CD4-positive, alpha-beta T cell (primary cell): ENCODE measurements around the gene ZEB1. TPM values are rescaled to one million over a fixed set of nuclear protein-coding genes. Genes with fewer than 3 reads are reported as not detected.

ENCODE experiments used
- ATAC-seq: fragments of 200-7000 bp; cut with Tn5 transposase; one replicate; pipeline ENCODE4 v1.10.0; 2022; ENCODE audit warnings: mild to moderate bottlenecking; ENCODE audit not compliant: poor library complexity
- CTCF ChIA-PET: fragments of 350-600 bp; sonication (Branson Sonifier 250); formaldehyde crosslinking; loops from one replicate; lab custom pipeline; 2021; ENCODE audit warnings: antibody characterized with exemption, inconsistent platforms; lab: Charles Lee
- POLR2A ChIA-PET: fragments of 350-600 bp; sonication (Branson Sonifier 250); formaldehyde crosslinking; loops from one replicate; lab custom pipeline; 2021; ENCODE audit warnings: antibody characterized with exemption, inconsistent platforms; lab: Charles Lee
- DNase-seq, 14 experiments: peaks; one replicate each; pipeline ENCODE4 v3.0.0-alpha.2; 2013 to 2020; ENCODE audit warnings: mixed read lengths in 2 of 14
- H3K27ac ChIP-seq, 2 donors: one replicate each; pipeline versions ENCODE4 v1.5.1 to v1.7.0; 2013; ENCODE audit warnings: low read length in 2 of 2, low read depth in 1 of 2, mild to moderate bottlenecking in 1 of 2
- H3K27me3 ChIP-seq, 2 experiments: 1 replicate in 1 of 2; 2 replicates in 1 of 2; pipeline versions ENCODE4 v1.6.1 to v1.7.0; 2013; ENCODE audit warnings: low read length in 2 of 2, control low read depth in 1 of 2, mild to moderate bottlenecking in 1 of 2, moderate library complexity in 1 of 2; ENCODE audit not compliant: insufficient read depth in 2 of 2, control insufficient read depth in 1 of 2
- H3K36me3 ChIP-seq: one replicate; pipeline ENCODE4 v1.6.1; 2013; ENCODE audit warnings: low read length, control low read depth; ENCODE audit not compliant: insufficient read depth
- H3K4me1 ChIP-seq: one replicate; pipeline ENCODE4 v1.6.1; 2013; ENCODE audit warnings: low read length, control low read depth; ENCODE audit not compliant: insufficient read depth
- H3K4me3 ChIP-seq: one replicate; pipeline ENCODE4 v1.5.1; 2013; ENCODE audit warnings: mild to moderate bottlenecking, low read length, moderate library complexity
- H3K9me3 ChIP-seq, 2 experiments: 1 replicate in 1 of 2; 2 replicates in 1 of 2; pipeline versions ENCODE4 v1.6.1 to v1.7.0; 2013; ENCODE audit warnings: low read length in 2 of 2, mild to moderate bottlenecking in 2 of 2, control low read depth in 1 of 2, moderate library complexity in 1 of 2; ENCODE audit not compliant: control insufficient read depth in 1 of 2, insufficient read depth in 1 of 2
- H3K27ac Mint-ChIP-seq: one replicate; pipeline ENCODE4 v1.8.0; 2020; ENCODE audit warnings: mixed read lengths
- H3K27me3 Mint-ChIP-seq: one replicate; pipeline ENCODE4 v1.8.0; 2021; ENCODE audit warnings: mixed read lengths
- H3K36me3 Mint-ChIP-seq: one replicate; pipeline ENCODE4 v1.8.0; 2021; ENCODE audit warnings: low read depth, mixed read lengths
- H3K4me1 Mint-ChIP-seq: one replicate; pipeline ENCODE4 v1.8.0; 2021; ENCODE audit warnings: low read depth, mixed read lengths
- H3K4me3 Mint-ChIP-seq: one replicate; pipeline ENCODE4 v1.8.0; 2020; ENCODE audit warnings: mild to moderate bottlenecking, mixed read lengths
- H3K9me3 Mint-ChIP-seq: one replicate; pipeline ENCODE4 v1.8.0; 2020; ENCODE audit warnings: mixed read lengths
- intact Hi-C, 2 experiments: fragments of 100-400 bp; cut with DNase I in 1 of 2; cut with micrococcal nuclease in 1 of 2; formaldehyde crosslinking; loops; one replicate each; pipeline versions ENCODE4 v1.15.1 to v1.9.0; 2023 to 2025; cut with DNase I, micrococcal nuclease
- total RNA-seq, 174 experiments: library from RNA in 2 of 174; stranded (reverse) in 2 of 174; gene quantifications; one replicate each; pipeline ENCODE4 v1.2.3 and lab custom pipeline; 2021 to 2026
- TF ChIP-seq, protein P1 (sequence below): fragments of 200-600 bp; IDR thresholded peaks from one replicate; pipeline ENCODE4 v1.8.0; 2022; ENCODE audit warnings: antibody characterized with exemption, mild to moderate bottlenecking

Gene ZEB1
- total RNA-seq, 2 experiments from 2014 or later: 132 to 134 TPM

DNA sequence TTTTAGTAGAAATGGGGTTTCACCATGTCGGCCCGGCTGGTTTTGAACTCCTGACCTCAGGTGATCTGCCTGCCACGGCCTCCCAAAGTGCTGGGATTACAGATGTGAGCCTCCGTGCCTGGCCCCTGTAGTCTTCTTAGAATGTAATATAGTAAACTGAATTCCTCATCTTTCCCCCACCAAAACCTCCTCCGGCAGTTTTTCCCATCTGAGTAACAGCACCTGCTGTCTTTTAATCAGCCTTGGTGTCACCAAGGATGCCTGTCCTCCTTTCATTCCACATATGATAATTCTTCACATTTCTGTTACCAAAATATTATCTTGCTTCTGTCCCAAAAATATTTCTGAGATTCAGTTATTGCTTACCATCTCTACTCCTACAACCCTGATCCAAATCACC is 80.2 kb downstream of the ZEB1 start:
- no peaks in the 10 kb centered on the region for H3K36me3 ChIP-seq
- Mint-ChIP-seq H3K27me3 (no peaks in the 10 kb centered on the region), H3K4me1 (peaks cover 56% of the 10 kb centered on the region), H3K27ac (no peak overlapping the region), H3K4me3 (no peak overlapping the region), H3K36me3 (peaks cover 22% of the 10 kb centered on the region), H3K9me3 (no peaks in the 10 kb centered on the region)
- H3K27me3 ChIP-seq: no peaks in the 10 kb centered on the region
- no peak for DNase-seq
- intact Hi-C loops: no loop called here
- CTCF ChIA-PET: no interaction called here
- POLR2A ChIA-PET: no interaction called here
- no peaks in the 10 kb centered on the region for H3K4me1 ChIP-seq
- no peak for ATAC-seq
- TF ChIP-seq, protein P1, sequence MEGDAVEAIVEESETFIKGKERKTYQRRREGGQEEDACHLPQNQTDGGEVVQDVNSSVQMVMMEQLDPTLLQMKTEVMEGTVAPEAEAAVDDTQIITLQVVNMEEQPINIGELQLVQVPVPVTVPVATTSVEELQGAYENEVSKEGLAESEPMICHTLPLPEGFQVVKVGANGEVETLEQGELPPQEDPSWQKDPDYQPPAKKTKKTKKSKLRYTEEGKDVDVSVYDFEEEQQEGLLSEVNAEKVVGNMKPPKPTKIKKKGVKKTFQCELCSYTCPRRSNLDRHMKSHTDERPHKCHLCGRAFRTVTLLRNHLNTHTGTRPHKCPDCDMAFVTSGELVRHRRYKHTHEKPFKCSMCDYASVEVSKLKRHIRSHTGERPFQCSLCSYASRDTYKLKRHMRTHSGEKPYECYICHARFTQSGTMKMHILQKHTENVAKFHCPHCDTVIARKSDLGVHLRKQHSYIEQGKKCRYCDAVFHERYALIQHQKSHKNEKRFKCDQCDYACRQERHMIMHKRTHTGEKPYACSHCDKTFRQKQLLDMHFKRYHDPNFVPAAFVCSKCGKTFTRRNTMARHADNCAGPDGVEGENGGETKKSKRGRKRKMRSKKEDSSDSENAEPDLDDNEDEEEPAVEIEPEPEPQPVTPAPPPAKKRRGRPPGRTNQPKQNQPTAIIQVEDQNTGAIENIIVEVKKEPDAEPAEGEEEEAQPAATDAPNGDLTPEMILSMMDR: no peak
- H3K27ac ChIP-seq: no peak overlapping the region
- H3K9me3 ChIP-seq: no peaks in the 10 kb centered on the region
- H3K4me3 ChIP-seq: no peak overlapping the region

DNA sequence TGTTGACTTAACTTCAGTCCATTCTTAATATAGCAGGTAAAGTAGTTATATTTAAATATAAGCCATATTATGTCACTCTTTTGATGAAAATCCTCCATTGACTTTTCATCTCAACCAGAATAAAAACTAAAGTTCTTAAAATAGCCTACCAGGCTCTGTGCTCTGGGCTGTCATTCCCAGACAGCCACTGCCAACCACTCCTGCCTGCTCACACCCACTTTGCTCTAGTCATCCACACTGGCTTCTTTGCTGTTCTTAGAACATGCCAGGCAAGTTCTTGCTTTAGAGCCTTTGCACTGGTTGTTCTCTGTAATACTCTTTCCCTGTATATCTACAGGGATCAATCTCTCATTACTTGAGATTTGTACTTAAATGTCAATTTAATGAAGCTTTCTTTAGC is 80.6 kb downstream of the ZEB1 start:
- Histone ChIP-seq H3K27ac (no peak overlapping the region), H3K27me3 (no peaks in the 10 kb centered on the region), H3K36me3 (no peaks in the 10 kb centered on the region), H3K4me1 (no peaks in the 10 kb centered on the region), H3K9me3 (no peaks in the 10 kb centered on the region), H3K4me3 (no peak overlapping the region)
- Mint-ChIP-seq H3K4me1 (peaks cover 56% of the 10 kb centered on the region), H3K27me3 (no peaks in the 10 kb centered on the region), H3K9me3 (no peaks in the 10 kb centered on the region), H3K36me3 (peaks cover 25% of the 10 kb centered on the region), H3K27ac (no peak overlapping the region), H3K4me3 (no peak overlapping the region)
- ChIA-PET CTCF (interaction anchor here (1.2 kb wide), 1 partner anchor 17 kb away, joined by 3 read pairs; no protein-coding TSS in a partner anchor), POLR2A (no interaction called here)
- TF ChIP-seq, protein P1: no peak
- ATAC-seq (no peak), DNase-seq (no peak)
- intact Hi-C loops: no loop called here

DNA sequence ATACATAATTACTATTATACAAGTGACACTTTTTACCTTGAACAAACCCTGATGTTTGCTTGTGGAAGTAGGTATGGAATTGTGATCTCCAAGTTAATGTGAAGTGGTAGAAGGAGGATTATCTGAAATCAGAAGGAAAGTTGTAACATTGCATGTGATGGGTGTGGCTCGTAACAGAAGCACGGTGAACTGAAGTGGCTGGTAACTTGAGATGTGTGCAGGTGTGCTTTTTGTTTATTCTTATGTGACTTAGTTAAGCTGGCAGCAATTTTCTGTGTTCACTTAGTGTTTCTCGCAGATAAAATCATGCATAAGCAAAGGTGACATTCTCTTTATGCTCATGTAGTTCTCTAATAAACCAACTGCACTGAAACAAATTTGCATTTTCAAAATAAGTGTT is 82.3 kb downstream of the ZEB1 start:
- no peaks in the 10 kb centered on the region for H3K9me3 ChIP-seq
- H3K4me3 ChIP-seq: no peak overlapping the region
- Mint-ChIP-seq H3K27me3 (no peaks in the 10 kb centered on the region), H3K4me3 (no peak overlapping the region), H3K9me3 (peaks cover 2% of the 10 kb centered on the region), H3K27ac (peak overlapping the region; percentile 10), H3K36me3 (peaks cover 32% of the 10 kb centered on the region), H3K4me1 (peaks cover 55% of the 10 kb centered on the region)
- TF ChIP-seq, protein P1: no peak
- ChIA-PET CTCF (no interaction called here), POLR2A (no interaction called here)
- H3K27ac ChIP-seq: no peak overlapping the region
- intact Hi-C loops: no loop called here
- no peaks in the 10 kb centered on the region for H3K36me3 ChIP-seq
- H3K27me3 ChIP-seq: no peaks in the 10 kb centered on the region
- H3K4me1 ChIP-seq: no peaks in the 10 kb centered on the region
- no peak for DNase-seq
- no peak for ATAC-seq
